Measurements from ENCODE around the gene TOM1L2. TPM values are rescaled to one million over a fixed set of nuclear protein-coding genes. Genes with fewer than 3 reads are reported as not detected.

The TOM1L2 gene
- 8.3 and 12.8 TPM in 2 replicates for total RNA-seq (2014; rRNA removed; shearing (Covaris generic); ENCODE audit: low replicate concordance)

DNA sequence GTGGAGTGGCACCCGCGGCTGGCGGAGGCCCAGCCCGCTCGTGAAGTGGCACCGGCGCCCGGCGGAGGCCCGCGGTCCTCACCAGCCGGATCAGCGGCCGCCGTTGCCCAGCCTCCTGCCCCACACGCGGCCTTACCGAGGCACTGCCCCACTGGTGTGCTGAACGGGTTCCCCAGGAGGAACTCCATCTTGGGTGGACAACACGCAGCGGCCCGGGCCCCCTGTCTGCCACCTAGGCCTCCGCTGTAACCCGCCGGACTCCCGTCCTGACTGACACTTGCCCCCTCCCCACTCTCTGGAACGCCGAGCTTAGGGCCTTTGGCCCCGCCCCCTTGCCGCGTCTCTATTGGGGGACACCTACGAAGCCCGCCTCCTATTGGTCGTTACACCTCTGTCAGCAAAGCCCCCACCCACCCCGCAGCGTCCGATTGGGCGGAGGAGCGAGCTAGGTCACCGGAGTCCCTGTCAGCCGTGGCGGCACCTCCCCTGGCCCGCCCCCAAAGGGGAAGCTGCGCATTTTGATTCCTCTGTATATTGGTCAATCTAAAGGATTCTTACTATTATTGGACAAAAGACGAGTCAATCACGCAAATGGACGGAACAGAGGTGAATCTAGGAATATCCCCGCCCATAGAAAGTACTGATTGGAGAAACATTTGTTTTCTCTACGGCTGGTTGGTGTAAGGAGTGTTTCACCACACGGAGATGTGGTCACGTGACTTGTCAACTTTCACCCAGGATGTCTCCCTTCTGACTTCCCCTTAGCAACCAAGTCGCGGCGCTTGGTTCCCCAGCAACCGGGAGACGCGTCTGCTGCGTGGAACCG, at the start of gene TOM1L2, which contains the start of gene DRC3:
Gene TOM1L2 (minus strand): TSS at position 275 of the 826 bp plus-strand sequence. CDS start 87 bp downstream, at position 188.
Gene DRC3 (plus strand): TSS at position 737 of the 826 bp plus-strand sequence. CDS start 4,737 bp downstream, outside the sequence.
- no peaks in the 10 kb centered on the region for H3K36me3 ChIP-seq
- no peaks in the 10 kb centered on the region for H3K27me3 ChIP-seq
- peak; percentile 99 for DNase-seq
- H3K4me3 ChIP-seq, result peak within 1 kb of the TSS; percentile 89
- H3K9me3 ChIP-seq, result no peaks in the 10 kb centered on the region

DNA sequence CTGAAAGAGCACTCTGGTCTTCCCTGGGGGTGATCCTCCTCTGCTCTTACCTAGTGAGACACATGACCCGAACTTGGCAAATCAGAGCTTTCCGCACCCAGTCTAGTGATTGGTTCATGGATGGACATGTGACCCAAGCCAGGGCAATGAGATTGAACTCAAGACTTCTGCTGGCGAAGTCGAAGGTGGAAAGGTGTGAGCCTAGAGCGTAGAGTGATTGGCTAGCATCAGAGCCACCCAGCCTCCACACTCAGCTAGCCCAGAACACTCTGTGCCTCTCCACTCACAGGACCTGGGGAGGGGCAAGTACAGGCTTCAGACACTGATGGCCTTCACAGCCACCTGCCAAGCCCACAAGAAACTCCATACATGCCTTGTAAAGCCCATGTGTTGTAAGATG, 49.2 kb upstream of the TOM1L2 start:
- Histone ChIP-seq H3K4me3 (no peak overlapping the region), H3K27me3 (no peaks in the 10 kb centered on the region), H3K9me3 (no peaks in the 10 kb centered on the region), H3K36me3 (no peaks in the 10 kb centered on the region)
- DNase-seq, result no peak

DNA sequence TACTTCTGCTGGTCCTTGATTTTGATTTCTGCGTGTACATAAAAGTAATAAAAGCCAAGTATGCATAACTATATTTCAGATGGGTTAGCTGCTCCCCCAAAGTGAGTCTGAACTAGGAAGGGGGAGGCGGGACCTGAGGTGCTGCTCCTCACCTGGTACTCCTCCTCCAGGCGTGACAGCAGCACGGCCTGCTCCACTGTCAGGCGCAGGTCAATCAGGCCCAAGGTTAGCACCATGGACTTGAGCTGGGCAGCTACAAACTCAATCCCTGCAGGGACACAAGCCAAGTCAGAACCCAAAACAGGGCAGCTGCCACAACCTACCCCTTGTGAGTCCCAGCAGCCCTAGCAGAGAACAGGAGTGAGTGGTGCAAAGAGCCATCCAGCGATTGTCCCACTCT, 48.8 kb upstream of the TOM1L2 start:
- Histone ChIP-seq H3K9me3 (no peaks in the 10 kb centered on the region), H3K27me3 (no peaks in the 10 kb centered on the region), H3K36me3 (no peaks in the 10 kb centered on the region), H3K4me3 (no peak overlapping the region)
- DNase-seq, result no peak

DNA sequence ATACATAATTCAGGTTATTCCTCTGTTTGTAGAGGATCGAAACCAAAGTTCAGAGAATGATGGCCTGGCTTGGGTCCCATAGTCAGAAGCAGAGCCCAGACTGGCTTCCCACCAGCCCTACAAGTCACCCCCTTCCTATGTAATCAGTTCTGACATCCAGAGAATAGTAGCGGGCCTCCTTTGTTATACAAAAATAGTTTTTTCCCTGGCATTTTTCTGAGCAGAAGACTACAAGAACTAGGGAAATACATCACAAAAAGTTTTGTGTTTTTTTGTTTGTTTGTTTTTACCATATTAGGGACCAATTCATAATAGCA, 47.6 kb upstream of the TOM1L2 start:
- H3K36me3 ChIP-seq, result no peaks in the 10 kb centered on the region
- no peak overlapping the region for H3K4me3 ChIP-seq
- H3K9me3 ChIP-seq, result no peaks in the 10 kb centered on the region
- no peak for DNase-seq
- no peaks in the 10 kb centered on the region for H3K27me3 ChIP-seq

DNA sequence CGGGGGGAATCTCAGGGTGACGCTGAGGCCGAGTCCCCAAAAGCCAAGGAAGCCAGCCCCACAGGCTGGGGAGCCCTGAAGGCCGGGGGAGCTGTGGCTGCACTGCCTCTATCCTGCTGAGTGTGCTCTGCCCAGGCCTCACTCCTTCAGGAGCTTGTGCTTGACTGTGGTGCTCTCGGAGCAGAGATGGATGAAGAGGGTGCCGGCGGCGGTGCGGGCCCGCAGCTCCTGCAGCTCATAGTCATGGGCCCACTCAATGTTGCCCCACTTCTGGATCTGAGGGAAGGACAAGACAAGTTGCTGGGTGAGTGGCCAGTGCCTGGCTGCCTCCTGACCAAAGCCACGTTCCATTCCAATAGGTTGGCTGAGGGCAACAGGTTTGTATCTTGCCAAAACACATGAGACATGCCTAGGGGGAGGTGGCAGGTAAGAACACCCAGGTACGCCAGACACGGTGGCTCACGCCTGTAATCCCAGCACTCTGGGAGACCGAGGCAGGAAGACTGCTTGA, 46.3 kb upstream of the TOM1L2 start:
- no peaks in the 10 kb centered on the region for H3K36me3 ChIP-seq
- DNase-seq, result no peak
- no peaks in the 10 kb centered on the region for H3K9me3 ChIP-seq
- H3K4me3 ChIP-seq, result no peak overlapping the region
- H3K27me3 ChIP-seq, result no peaks in the 10 kb centered on the region

DNA sequence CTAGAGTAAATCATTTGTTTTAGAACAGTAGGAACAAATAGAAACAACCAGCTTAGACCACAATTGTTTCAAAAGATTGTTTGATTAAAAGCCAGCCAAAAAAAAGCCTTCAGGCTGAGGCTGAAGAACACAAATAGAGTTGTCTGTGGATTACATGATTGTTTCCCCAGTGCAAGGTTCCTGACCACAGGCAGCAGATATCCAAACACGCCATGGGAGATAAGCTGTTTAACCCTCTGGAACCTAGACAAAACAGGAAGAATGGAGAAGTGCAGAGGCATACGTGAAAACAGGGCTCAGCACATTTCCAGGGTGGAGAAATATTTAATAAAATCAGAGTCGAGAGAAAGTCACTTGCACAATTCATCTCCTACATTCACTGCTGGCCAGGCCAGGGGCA, 45.8 kb upstream of the TOM1L2 start:
- no peak for DNase-seq
- H3K27me3 ChIP-seq, result no peaks in the 10 kb centered on the region
- H3K9me3 ChIP-seq, result no peaks in the 10 kb centered on the region
- H3K4me3 ChIP-seq, result no peak overlapping the region
- H3K36me3 ChIP-seq, result no peaks in the 10 kb centered on the region

DNA sequence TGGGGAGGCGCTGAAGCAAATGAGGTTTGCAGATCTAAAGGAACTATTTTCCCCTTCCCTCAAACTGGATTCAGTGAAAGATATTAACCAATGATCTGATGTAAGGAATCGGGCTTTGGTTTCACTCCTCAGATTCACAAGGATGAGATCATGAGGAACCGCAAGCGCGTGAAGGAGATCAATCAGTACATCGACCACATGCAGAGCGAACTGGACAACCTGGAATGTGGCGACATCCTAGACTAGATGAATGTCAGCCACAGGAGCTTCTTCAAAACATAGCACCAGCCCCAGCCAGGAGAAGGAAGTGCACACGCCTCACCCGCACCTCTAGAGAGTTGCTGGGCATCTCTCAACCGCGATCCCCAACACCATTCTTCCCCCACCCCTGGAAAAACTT, 44.2 kb upstream of the TOM1L2 start:
- Histone ChIP-seq H3K27me3 (no peaks in the 10 kb centered on the region), H3K36me3 (no peaks in the 10 kb centered on the region), H3K4me3 (no peak overlapping the region), H3K9me3 (no peaks in the 10 kb centered on the region)
- no peak for DNase-seq

DNA sequence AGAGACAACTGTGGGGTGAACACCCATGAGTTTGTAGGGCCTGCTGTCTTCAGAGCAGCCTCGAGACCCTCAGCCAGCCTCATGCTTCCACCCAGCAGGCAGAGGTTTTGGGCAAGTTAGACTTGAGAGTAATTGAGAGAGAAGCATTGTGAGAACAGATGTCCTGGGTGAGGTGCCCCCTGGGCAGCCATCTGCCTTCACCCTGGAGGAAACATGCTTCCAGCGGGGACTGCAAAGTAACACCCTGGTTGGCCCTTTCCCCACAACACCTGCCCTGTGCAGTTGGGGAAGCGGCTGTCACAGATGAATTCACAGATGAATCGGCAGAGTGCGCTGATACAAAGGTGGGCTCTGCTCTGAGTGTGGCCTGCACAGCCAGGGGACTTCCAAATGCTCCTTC, 43.4 kb upstream of the TOM1L2 start:
- H3K4me3 ChIP-seq, result no peak overlapping the region
- no peaks in the 10 kb centered on the region for H3K9me3 ChIP-seq
- H3K27me3 ChIP-seq, result no peaks in the 10 kb centered on the region
- no peak for DNase-seq
- H3K36me3 ChIP-seq, result no peaks in the 10 kb centered on the region

DNA sequence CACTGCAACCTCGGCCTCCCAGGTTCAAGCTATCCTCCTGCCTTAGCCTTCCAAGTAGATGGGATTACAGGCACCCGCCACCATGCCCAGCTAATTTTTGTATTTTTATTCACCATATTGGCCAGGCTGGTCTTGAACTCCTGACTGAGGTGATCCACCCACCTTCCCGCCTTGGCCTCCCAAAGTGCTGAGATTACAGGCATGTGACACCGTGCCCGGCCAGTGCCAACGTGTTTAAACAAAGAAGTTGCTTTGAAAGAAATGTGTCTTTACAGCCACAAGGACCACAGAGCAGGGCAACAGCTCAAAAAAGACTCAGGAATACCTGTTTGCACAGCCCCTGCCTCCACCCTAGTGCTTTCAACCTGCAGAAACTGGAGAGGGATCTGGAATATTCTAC, 41.8 kb upstream of the TOM1L2 start:
- H3K36me3 ChIP-seq, result no peaks in the 10 kb centered on the region
- no peak for DNase-seq
- H3K4me3 ChIP-seq, result no peak overlapping the region
- H3K27me3 ChIP-seq, result no peaks in the 10 kb centered on the region
- no peaks in the 10 kb centered on the region for H3K9me3 ChIP-seq

DNA sequence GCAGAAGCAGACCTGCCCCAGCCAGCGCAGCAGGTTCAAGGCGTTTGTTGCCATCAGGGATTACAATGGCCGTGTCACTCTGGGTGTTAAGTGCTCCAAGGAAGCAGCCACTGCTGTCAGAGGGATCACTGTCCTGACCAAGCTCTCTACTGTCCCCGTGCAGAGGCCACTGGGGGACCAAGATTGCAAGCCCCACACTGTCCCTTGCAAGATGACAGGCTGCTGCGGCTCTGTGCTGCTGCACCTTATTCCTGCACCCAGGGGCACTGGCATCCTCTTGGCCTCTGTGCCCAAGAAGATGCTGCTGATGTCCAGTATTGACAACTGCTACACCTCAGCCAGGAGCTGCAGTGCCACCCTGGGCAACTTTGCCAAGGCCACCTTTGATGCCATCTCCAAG, 39.1 kb upstream of the TOM1L2 start:
- no peaks in the 10 kb centered on the region for H3K9me3 ChIP-seq
- H3K27me3 ChIP-seq, result no peaks in the 10 kb centered on the region
- no peaks in the 10 kb centered on the region for H3K36me3 ChIP-seq
- DNase-seq, result no peak
- H3K4me3 ChIP-seq, result no peak overlapping the region

DNA sequence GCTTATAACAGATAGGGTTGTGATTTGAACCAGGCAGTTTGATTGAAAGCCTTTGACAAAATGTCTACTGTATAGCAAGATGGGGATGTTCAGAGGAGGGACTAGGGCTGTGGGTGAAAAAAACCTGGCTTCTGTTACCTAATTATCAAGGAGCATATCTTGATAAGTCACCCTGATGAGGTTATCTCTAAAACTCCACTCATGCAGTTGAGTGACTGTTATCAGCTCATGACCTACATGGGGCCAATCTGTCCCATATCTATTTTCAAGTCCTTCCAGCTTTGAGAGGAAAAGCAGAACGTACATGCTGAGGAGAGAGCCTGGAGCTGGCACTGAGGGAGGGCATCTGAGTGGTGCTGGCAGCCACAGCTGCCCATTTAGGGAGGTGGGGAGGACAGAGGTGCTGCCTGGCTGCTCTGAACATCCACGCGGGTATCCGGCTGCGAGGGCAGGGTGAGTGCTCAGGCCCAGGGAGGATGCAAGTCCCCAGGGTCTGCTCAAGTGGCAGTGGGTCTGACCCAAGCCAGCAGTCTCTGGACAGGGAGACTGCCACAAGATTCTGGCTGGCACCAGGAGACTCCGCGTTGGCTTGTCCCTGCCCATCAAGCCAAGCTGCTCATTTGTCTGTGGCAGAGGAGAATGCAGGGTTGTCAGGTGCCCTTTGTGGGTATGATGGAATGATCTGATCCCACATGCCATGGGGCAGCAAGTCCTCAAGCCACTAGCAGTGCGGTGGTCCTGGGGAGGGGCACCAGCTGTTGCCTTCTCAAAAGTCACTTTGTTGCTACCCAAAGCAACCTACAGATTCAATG, 37.6 kb upstream of the TOM1L2 start:
- no peak for DNase-seq
- H3K27me3 ChIP-seq, result no peaks in the 10 kb centered on the region
- H3K9me3 ChIP-seq, result no peaks in the 10 kb centered on the region

DNA sequence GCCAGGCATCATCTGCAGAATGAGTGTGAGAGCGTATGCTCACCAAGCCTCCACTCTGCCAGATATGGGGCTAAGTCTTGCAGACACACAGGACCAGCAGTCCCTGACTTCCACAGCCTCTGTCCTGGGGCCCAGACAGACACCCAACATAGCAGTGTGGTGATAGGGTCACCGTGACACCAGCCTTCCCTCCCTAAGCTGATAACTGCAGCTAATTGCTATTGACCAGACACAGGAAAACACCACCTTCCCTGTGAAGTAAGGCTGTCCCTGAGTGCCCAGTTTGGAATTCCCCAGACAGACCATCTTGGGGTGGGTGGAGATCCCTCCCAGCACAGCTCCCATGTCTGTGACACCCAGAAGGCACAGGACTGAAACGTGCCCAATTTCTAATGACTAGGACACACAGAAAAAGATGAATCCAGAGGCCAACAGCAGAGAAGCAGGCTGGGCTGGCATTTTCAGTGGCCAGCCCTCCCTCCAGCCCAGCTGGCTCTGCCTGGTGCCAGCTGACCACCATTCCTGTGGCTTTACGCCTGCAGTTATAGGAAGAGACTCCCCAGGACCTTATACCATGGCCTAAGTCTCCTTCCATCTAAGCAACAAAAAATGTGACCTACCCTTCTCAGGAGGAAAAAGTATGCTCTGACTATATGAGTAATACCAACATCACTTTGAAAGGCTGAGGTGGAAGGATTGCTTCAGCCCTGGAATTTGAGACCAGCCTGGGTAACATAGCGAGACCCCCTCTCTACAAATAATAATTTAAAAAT, 36.5 kb upstream of the TOM1L2 start:
- H3K9me3 ChIP-seq, result no peaks in the 10 kb centered on the region
- no peaks in the 10 kb centered on the region for H3K27me3 ChIP-seq
- no peak overlapping the region for H3K4me3 ChIP-seq
- H3K36me3 ChIP-seq, result no peaks in the 10 kb centered on the region
- DNase-seq, result peak; percentile 78

More for the DNA sequence above, 37.6 kb upstream of the TOM1L2 start:
- Histone ChIP-seq H3K4me3 (no peak overlapping the region), H3K36me3 (no peaks in the 10 kb centered on the region)

DNA sequence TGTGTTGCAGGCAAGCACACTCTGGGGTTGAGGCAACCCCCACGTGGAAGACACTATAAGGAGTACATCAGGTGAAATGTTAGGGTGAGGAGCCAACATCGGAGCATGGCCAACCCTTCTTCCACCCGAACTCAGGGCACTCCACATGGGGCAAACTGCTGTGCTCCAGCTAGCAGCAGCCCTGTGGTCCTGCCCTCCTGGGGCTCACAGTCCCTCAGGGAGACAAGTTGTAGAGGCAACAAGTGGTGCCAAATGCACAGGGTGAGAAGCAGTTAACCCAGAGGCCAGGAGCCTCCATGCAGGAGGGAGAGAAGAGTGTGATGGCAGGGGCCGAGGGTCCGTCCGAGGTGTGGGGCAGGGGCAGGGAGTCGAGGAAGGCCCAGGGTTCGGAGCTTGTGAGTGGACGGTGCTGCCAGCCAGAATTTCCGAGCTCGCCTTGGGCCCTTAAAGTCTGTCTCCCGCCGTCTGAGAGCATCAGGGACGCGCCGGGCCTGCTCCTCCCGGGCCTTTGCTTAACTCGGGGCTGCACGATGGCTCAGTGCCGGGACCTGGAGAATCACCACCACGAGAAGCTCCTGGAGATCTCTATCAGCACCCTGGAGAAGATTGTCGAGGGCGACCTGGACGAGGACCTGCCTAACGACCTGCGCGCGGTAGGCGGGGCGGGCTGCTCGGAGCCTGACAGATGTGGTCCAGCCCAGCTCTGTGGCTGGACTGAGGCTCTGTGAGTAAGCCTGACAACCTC, 34.5 kb upstream of the TOM1L2 start:
- Histone ChIP-seq H3K9me3 (no peaks in the 10 kb centered on the region), H3K36me3 (no peaks in the 10 kb centered on the region), H3K4me3 (no peak overlapping the region), H3K27me3 (no peaks in the 10 kb centered on the region)
- no peak for DNase-seq

DNA sequence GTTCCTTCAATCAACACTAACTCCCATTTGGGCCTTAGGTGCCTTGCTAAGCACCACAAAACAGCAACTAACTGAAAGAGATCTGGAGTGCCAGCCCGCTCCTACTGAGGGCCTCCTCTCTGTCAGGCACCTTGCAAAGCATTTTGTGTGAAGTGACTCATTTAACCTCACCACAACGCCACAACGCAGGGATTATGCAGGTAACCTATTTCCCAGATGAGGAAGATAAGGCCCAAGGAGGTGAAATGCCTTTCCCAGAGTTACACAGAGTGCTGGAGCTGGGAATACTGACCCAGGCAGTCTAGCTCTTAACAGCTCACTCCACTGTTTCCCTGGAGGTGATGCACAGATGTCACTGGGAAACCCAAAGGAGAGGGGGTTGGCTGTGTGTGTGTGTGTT, 33.3 kb upstream of the TOM1L2 start:
- H3K27me3 ChIP-seq, result no peaks in the 10 kb centered on the region
- no peak for DNase-seq
- H3K9me3 ChIP-seq, result no peaks in the 10 kb centered on the region
- no peak overlapping the region for H3K4me3 ChIP-seq
- no peaks in the 10 kb centered on the region for H3K36me3 ChIP-seq

DNA sequence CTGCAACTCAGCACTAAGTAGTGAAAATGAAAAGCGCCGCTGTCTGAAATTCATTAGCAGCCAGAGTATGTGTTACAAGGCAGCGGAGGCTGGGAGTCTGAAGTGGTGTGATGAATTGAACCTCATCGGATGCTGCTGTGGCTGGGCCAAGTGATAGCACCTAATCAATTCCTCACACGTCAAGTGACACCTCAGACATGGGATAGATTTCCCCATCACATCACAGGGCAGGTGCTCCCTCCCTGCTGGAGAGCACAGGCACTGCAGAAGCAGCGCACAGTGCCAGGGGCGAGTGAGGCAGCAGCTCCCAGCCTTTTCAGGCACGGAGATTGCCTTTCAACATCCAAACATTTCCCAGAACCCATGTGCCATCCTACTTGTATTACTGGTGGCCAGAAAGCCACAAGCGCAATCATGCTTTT, 32.7 kb upstream of the TOM1L2 start:
- Histone ChIP-seq H3K27me3 (no peaks in the 10 kb centered on the region), H3K9me3 (no peaks in the 10 kb centered on the region), H3K36me3 (no peaks in the 10 kb centered on the region), H3K4me3 (no peak overlapping the region)
- no peak for DNase-seq

DNA sequence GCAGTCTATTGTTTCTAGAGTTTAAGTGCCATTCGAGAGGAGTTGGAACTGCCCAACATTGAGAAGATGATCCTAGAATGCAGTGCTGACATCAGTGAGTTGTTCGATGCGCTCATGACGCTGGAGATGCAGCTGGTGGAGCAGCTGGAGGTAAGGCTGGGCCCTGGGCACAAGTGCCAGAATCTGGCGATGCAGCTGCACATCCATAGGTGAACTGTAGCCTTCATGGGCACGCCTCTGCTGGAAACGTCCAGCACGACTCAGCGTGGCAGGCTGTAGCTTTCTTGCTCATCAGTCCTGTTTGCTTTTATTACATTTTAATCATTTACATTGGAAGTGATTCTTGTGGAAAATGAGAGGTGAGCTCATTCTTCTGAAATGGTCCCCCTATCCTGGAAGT, 32.1 kb upstream of the TOM1L2 start:
- peak; percentile 57 for DNase-seq

More for the DNA sequence above, 32.1 kb upstream of the TOM1L2 start:
- Histone ChIP-seq H3K36me3 (no peaks in the 10 kb centered on the region), H3K9me3 (no peaks in the 10 kb centered on the region), H3K4me3 (no peak overlapping the region), H3K27me3 (no peaks in the 10 kb centered on the region)
